ENCODE data around the gene RBFOX2. TPM values are rescaled to one million over a fixed set of nuclear protein-coding genes. Genes with fewer than 3 reads are reported as not detected.

Gene RBFOX2
- total and polyA plus RNA-seq, 2 donors (not counting 1 experiment from before 2014, with no cell fraction given), result 173 to 190 TPM

GRCh38 chr22:36053242-36054147, 24.9 kb upstream of the RBFOX2 start:
- no peaks in the 10 kb centered on the region for H3K36me3 ChIP-seq (ENCODE audit: control insufficient read depth, insufficient read depth, low read length)
- no peak overlapping the region for H3K4me3 ChIP-seq (replicated peaks in 1 of 4; ENCODE audit: control extremely low read depth in 1 of 4, insufficient read depth in 1 of 4, low read depth in 3 of 4, low read length in 4 of 4)
- H3K9me3 ChIP-seq (ENCODE audit: control insufficient read depth, insufficient read depth, low read depth, low read length), result no peaks in the 10 kb centered on the region
- no peak overlapping the region for H3K4me2 ChIP-seq (ENCODE audit: extremely low read depth, insufficient read depth, low read length)
- no peak for TF ChIP-seq EZH2 (IDR thresholded peaks at IDR 0.05; ENCODE audit: low read length, missing control alignments)
- no peak for TF ChIP-seq CTCF (conservative IDR thresholded peaks at IDR 0.05 in 1 of 2, IDR thresholded peaks at IDR 0.05 in 1 of 2; ENCODE audit: low read depth in 1 of 2, low read length in 2 of 2)
- DNase-seq (ENCODE audit: low read depth in 2 of 2), result no peak
- no peak overlapping the region for H3K27ac ChIP-seq (ENCODE audit: insufficient read depth, low read length)
- H3K79me2 ChIP-seq (ENCODE audit: control insufficient read depth, insufficient read depth, low read length), result no peaks in the 10 kb centered on the region
- no peaks in the 10 kb centered on the region for H3K27me3 ChIP-seq (ENCODE audit: control insufficient read depth, insufficient read depth, low read length)
- H2AFZ ChIP-seq (ENCODE audit: low read length), result no peak overlapping the region
- no peaks in the 10 kb centered on the region for H4K20me1 ChIP-seq (ENCODE audit: control insufficient read depth, extremely low read depth, insufficient read depth, low read length)
- H3K4me1 ChIP-seq (ENCODE audit: control insufficient read depth, extremely low read depth, insufficient read depth, low read length), result peaks cover 2% of the 10 kb centered on the region
- H3K9ac ChIP-seq (ENCODE audit: insufficient read depth, low read length), result no peak overlapping the region

- TF ChIP-seq CTCF (conservative IDR thresholded peaks at IDR 0.05 in 1 of 2, IDR thresholded peaks at IDR 0.05 in 1 of 2; ENCODE audit: low read depth in 1 of 2, low read length in 2 of 2) (no peak), EZH2 (IDR thresholded peaks at IDR 0.05; ENCODE audit: low read length, missing control alignments) (no peak)
- H3K27me3 ChIP-seq (ENCODE audit: control insufficient read depth, insufficient read depth, low read length), result no peaks in the 10 kb centered on the region
- H2AFZ ChIP-seq (ENCODE audit: low read length), result peak overlapping the region; percentile 23
- no peak overlapping the region for H3K4me3 ChIP-seq (replicated peaks in 1 of 4; ENCODE audit: control extremely low read depth in 1 of 4, insufficient read depth in 1 of 4, low read depth in 3 of 4, low read length in 4 of 4)
- no peak overlapping the region for H3K4me2 ChIP-seq (ENCODE audit: extremely low read depth, insufficient read depth, low read length)
- no peak overlapping the region for H3K9ac ChIP-seq (ENCODE audit: insufficient read depth, low read length)
- H3K9me3 ChIP-seq (ENCODE audit: control insufficient read depth, insufficient read depth, low read depth, low read length), result no peaks in the 10 kb centered on the region
- no peaks in the 10 kb centered on the region for H3K79me2 ChIP-seq (ENCODE audit: control insufficient read depth, insufficient read depth, low read length)
- no peak overlapping the region for H3K27ac ChIP-seq (ENCODE audit: insufficient read depth, low read length)
- peaks cover 2% of the 10 kb centered on the region for H3K4me1 ChIP-seq (ENCODE audit: control insufficient read depth, extremely low read depth, insufficient read depth, low read length)
- no peaks in the 10 kb centered on the region for H3K36me3 ChIP-seq (ENCODE audit: control insufficient read depth, insufficient read depth, low read length)
- no peaks in the 10 kb centered on the region for H4K20me1 ChIP-seq (ENCODE audit: control insufficient read depth, extremely low read depth, insufficient read depth, low read length)
- DNase-seq (ENCODE audit: low read depth in 2 of 2), result peak in 1 of 2 donors; percentile 76
Observed at GRCh38 chr22:36052505-36052941, 23.9 kb upstream of the RBFOX2 start.

GRCh38 chr22:36049678-36049997, 21.0 kb upstream of the RBFOX2 start:
- DNase-seq (ENCODE audit: low read depth in 2 of 2), result no peak
- H3K27ac ChIP-seq (ENCODE audit: insufficient read depth, low read length), result no peak overlapping the region
- no peak overlapping the region for H2AFZ ChIP-seq (ENCODE audit: low read length)
- H3K9ac ChIP-seq (ENCODE audit: insufficient read depth, low read length), result no peak overlapping the region
- peaks cover 2% of the 10 kb centered on the region for H3K4me1 ChIP-seq (ENCODE audit: control insufficient read depth, extremely low read depth, insufficient read depth, low read length)
- no peaks in the 10 kb centered on the region for H3K36me3 ChIP-seq (ENCODE audit: control insufficient read depth, insufficient read depth, low read length)
- H3K79me2 ChIP-seq (ENCODE audit: control insufficient read depth, insufficient read depth, low read length), result no peaks in the 10 kb centered on the region
- H3K27me3 ChIP-seq (ENCODE audit: control insufficient read depth, insufficient read depth, low read length), result no peaks in the 10 kb centered on the region
- no peaks in the 10 kb centered on the region for H4K20me1 ChIP-seq (ENCODE audit: control insufficient read depth, extremely low read depth, insufficient read depth, low read length)
- H3K4me2 ChIP-seq (ENCODE audit: extremely low read depth, insufficient read depth, low read length), result no peak overlapping the region
- H3K4me3 ChIP-seq (replicated peaks in 1 of 4; ENCODE audit: control extremely low read depth in 1 of 4, insufficient read depth in 1 of 4, low read depth in 3 of 4, low read length in 4 of 4), result no peak overlapping the region
- no peaks in the 10 kb centered on the region for H3K9me3 ChIP-seq (ENCODE audit: control insufficient read depth, insufficient read depth, low read depth, low read length)
- no peak for TF ChIP-seq CTCF (conservative IDR thresholded peaks at IDR 0.05 in 1 of 2, IDR thresholded peaks at IDR 0.05 in 1 of 2; ENCODE audit: low read depth in 1 of 2, low read length in 2 of 2)
- no peak for TF ChIP-seq EZH2 (IDR thresholded peaks at IDR 0.05; ENCODE audit: low read length, missing control alignments)

All from fibroblast of lung (primary cell).